Smooth muscle cell (in vitro differentiated cells): ENCODE results near the gene C19orf67. TPM values are rescaled to one million over a fixed set of nuclear protein-coding genes. Genes with fewer than 3 reads are reported as not detected.
"Not testable (repeated sequence)": the region's sequence is repeated elsewhere in the genome, so short reads cannot be mapped to it uniquely, and the experiment has no call there.

Source experiments
- DNase-seq: peaks from one replicate; lab custom pipeline; 2025; ENCODE audit not compliant: unreplicated experiment; lab: John Stamatoyannopoulos, UW
- H2AFZ ChIP-seq: fragments of 200-600 bp; sonication (generic); 2 replicates; pipeline ENCODE4 v1.6.0; 2016; ENCODE audit warnings: antibody characterized with exemption, low read depth, mild to moderate bottlenecking
- H3F3A ChIP-seq: fragments of 200-600 bp; sonication (generic); 2 replicates; pipeline ENCODE4 v1.6.0; 2017; ENCODE audit warnings: antibody characterized with exemption, low read depth
- H3K27ac ChIP-seq: fragments of 200-600 bp; sonication (generic); 2 replicates; pipeline ENCODE4 v1.5.1; 2016; ENCODE audit warnings: low read depth, mild to moderate bottlenecking
- H3K27me3 ChIP-seq: fragments of 200-600 bp; sonication (generic); 2 replicates; pipeline ENCODE4 v1.6.1; 2016; ENCODE audit warnings: low read depth, mild to moderate bottlenecking
- H3K36me3 ChIP-seq: fragments of 200-600 bp; sonication (generic); 2 replicates; pipeline ENCODE4 v1.5.1; 2016; ENCODE audit warnings: low read depth
- H3K4me1 ChIP-seq: fragments of 200-600 bp; sonication (generic); 2 replicates; pipeline ENCODE4 v1.5.1; 2016; ENCODE audit warnings: low read depth
- H3K4me2 ChIP-seq: fragments of 200-600 bp; sonication (generic); 2 replicates; pipeline ENCODE4 v1.6.0; 2016; ENCODE audit warnings: mild to moderate bottlenecking
- H3K4me3 ChIP-seq: fragments of 200-600 bp; sonication (generic); 2 replicates; pipeline ENCODE4 v1.5.1; 2016; ENCODE audit warnings: mild to moderate bottlenecking
- H3K79me2 ChIP-seq: fragments of 200-600 bp; sonication (generic); 2 replicates; pipeline ENCODE4 v1.6.0; 2016; ENCODE audit warnings: low read depth, mild to moderate bottlenecking
- H3K9ac ChIP-seq: fragments of 200-600 bp; sonication (generic); 2 replicates; pipeline ENCODE4 v1.6.0; 2016; ENCODE audit warnings: low read depth
- H3K9me3 ChIP-seq: fragments of 200-600 bp; sonication (generic); replicated peaks from 2 replicates; pipeline ENCODE4 v1.5.1; 2016; ENCODE audit warnings: low read depth
- H4K20me1 ChIP-seq: fragments of 200-600 bp; sonication (generic); 2 replicates; pipeline ENCODE4 v1.6.0; 2016; ENCODE audit warnings: low read depth
- CTCF ChIP-seq: fragments of 200-600 bp; sonication (generic); IDR thresholded peaks from 2 replicates; pipeline ENCODE4 v1.5.1; 2017; ENCODE audit warnings: borderline replicate concordance, mild to moderate bottlenecking, antibody characterized with exemption; ENCODE audit not compliant: insufficient read depth, poor library complexity, severe bottlenecking
- WGBS: methylation state at CpG from one replicate; pipeline ENCODE4 v1.1.7; 2016; ENCODE audit warnings: low lambda C conversion rate; 5-methylcytosine and 5-hydroxymethylcytosine counted together
- polyA plus RNA-seq: library from polyadenylated mRNA; unstranded; fragments of >200 nt; fragmentation: Nextera tagmentation; extraction: Ambion mirVana; gene quantifications from 2 replicates; pipeline ENCODE4 v1.2.1, GENCODE V29; 2016
- total RNA-seq: library from RNA; depleted of rRNA; stranded (reverse); fragments of >200 nt; gene quantifications from 2 replicates; pipeline ENCODE4 v1.2.3, GENCODE V29; 2014

Gene C19orf67
- total and polyA plus RNA-seq, 2 experiments from 2014 or later, result 0.49 TPM; not detected in 1

DNA sequence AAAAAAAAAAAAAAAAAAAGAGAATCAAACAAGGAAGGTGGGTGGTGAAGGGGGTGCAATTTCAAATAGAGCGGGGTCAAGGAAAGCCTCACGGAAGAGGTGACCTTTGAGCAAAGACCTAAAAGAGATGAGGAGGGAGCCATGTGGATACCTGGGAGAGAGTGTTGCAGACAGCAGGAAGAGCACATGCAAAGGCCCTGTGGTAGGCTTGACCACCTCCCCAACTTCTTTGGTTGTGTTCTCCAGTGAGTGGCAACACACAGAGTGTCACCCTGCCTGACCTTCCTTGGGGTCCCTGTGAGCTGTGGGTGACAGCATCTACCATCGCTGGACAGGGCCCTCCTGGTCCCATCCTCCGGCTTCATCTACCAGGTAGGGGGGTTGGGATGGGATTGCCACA lies 35.1 kb downstream of the C19orf67 start:
- no peak overlapping the region for H3K27ac ChIP-seq
- no peak overlapping the region for H3K4me2 ChIP-seq
- H3K4me3 ChIP-seq, result no peak overlapping the region
- no peaks in the 10 kb centered on the region for H3F3A ChIP-seq
- no peaks in the 10 kb centered on the region for H3K4me1 ChIP-seq
- DNase-seq, result no peak
- H3K79me2 ChIP-seq, result no peaks in the 10 kb centered on the region
- H3K9me3 ChIP-seq, result no peaks in the 10 kb centered on the region
- no peaks in the 10 kb centered on the region for H4K20me1 ChIP-seq
- WGBS, result 99% methylated on average over 4 of the region's 4 CpGs
- no peak overlapping the region for H3K9ac ChIP-seq
- no peak overlapping the region for H2AFZ ChIP-seq
- TF ChIP-seq CTCF, result no peak
- no peaks in the 10 kb centered on the region for H3K36me3 ChIP-seq
- H3K27me3 ChIP-seq, result no peaks in the 10 kb centered on the region

DNA sequence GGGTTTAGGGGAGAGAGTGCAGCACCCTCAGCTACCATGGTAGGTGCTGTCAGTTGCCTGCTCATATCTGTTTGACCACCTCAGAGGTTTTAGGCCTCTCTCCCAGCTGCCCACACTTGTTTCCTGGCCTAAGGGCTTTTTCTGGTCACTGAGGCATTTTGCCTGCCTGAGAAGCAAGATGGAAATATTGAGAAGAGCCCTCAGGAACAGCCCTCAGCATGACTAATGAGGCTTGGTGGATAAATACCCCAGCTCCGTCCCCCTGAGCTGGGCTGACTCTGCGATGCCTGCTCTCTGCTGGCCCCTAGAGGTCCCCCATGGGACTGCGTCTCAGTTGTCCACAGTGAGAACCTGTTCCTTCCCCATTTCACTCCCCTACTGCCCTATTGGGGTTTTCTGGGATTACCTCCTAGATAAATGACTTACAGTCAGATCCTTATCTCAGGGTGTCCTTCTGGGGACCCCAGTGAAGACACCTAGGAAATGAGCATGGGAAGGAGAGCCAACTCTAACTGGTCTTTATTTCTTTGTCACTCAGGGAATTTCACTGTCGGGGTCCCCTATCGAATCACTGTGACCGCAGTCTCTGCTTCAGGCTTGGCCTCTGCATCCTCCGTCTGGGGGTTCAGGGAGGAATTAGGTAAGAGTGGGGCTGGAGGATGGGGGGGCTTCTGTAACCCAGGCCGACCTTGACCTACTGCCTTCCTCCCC lies 37.0 kb downstream of the C19orf67 start:
- peak; percentile 8 for DNase-seq
- H3K9me3 ChIP-seq, result no peaks in the 10 kb centered on the region
- no peaks in the 10 kb centered on the region for H3K36me3 ChIP-seq
- 73% methylated on average over 8 of the region's 8 CpGs for whole genome bisulfite sequencing
- TF ChIP-seq CTCF, result peak; percentile 87
- no peaks in the 10 kb centered on the region for H3F3A ChIP-seq
- no peak overlapping the region for H3K9ac ChIP-seq
- H3K4me3 ChIP-seq, result no peak overlapping the region
- no peak overlapping the region for H2AFZ ChIP-seq
- no peaks in the 10 kb centered on the region for H4K20me1 ChIP-seq
- no peaks in the 10 kb centered on the region for H3K79me2 ChIP-seq
- no peak overlapping the region for H3K4me2 ChIP-seq
- no peaks in the 10 kb centered on the region for H3K4me1 ChIP-seq
- H3K27me3 ChIP-seq, result no peaks in the 10 kb centered on the region
- no peak overlapping the region for H3K27ac ChIP-seq

DNA sequence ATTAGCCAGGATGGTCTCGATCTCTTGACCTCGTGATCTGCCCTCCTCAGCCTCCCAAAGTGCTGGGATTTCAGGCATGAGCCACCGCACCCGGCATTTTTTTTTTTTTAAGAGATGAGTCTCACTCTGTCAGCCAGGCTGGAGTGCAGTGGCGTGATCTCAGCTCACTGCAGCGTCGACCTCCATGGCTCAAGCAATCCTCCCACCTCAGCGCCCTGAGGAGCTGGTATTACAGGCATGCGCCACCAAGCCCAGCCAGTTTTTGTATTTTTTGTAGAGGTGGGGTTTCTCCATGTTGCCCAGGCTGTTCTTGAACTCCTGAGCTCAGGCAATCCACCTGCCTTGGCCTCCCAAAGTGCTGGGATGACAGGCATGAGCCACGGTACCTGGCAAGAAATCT lies 37.7 kb downstream of the C19orf67 start:
- H3K4me3 ChIP-seq, H3K4me1 ChIP-seq, H3K9me3 ChIP-seq, H3K4me2 ChIP-seq, H3K79me2 ChIP-seq, H4K20me1 ChIP-seq, H3K27ac ChIP-seq, DNase-seq, H3K27me3 ChIP-seq, H3K9ac ChIP-seq, H3K36me3 ChIP-seq, H2AFZ ChIP-seq, H3F3A ChIP-seq: not testable (repeated sequence)
- WGBS, result 97% methylated on average over 10 of the region's 10 CpGs

DNA sequence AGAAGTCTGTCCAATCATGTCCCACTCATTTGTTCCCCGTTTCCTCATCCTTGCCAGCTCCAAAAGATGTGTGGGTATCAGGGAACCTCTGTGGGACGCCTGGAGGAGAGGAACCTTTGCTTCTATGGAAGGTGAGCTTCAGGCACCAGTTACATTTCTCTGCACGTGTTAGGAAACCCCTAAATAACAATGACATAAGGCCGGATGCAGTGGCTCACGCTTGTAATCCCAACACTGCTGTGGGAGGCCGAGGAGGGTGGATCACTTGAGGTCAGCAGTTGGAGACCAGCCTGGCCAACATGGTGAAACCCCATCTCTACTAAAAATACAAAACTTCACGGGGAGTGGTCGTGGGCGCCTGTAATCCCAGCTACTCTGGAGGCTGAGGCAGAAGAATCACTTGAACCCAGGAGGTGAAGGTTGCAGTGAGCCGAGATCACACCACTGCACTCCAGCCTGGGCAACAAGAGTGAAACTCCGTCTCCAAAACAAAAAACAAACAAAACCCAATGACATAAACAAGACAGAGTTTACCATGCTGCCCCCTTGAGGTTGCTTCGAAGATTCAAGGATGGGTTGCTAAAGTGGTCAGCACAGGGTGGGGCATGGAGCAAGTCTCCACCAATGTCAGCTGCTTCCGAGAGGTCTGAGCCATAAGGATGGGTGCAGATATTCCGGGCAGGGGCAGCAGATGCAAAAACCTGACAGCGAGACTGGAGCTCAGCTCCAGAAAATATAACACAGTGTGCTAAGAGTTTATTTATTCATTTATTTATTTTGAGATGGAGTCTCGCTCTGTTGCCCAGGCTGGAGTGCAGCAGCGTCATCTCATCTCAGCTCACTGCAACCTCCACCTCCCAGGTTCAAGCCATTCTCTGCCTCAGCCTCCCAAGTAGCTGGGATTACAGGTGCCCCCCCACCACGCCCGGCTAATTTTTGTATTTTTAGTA lies 42.6 kb downstream of the C19orf67 start:
- not testable (repeated sequence) for H3K4me2 ChIP-seq, H3K9me3 ChIP-seq, H3K27ac ChIP-seq

More for the DNA sequence above, 42.6 kb downstream of the C19orf67 start:
- peak overlapping the region; percentile 62 for H3K9ac ChIP-seq
- not testable (repeated sequence) for H3K36me3 ChIP-seq, H4K20me1 ChIP-seq, H2AFZ ChIP-seq, H3K27me3 ChIP-seq, H3K4me3 ChIP-seq, H3K79me2 ChIP-seq, H3K4me1 ChIP-seq, H3F3A ChIP-seq
- DNase-seq, result peak; percentile 4
- TF ChIP-seq CTCF, result peak; percentile 50
- 68% methylated on average over 19 of the region's 19 CpGs for WGBS
